Esophagus squamous epithelium (tissue), 5 donors: ENCODE results near the gene MAMDC2. TPM values are rescaled to one million over a fixed set of nuclear protein-coding genes. Genes with fewer than 3 reads are reported as not detected.

Experiments used
- DNase-seq: peaks from one replicate; lab custom pipeline; 2025; lab: John Stamatoyannopoulos, UW
- H3K27ac ChIP-seq, 4 donors: fragments of 200-600 bp; sonication (generic); one replicate each; pipeline ENCODE4 v1.5.1; 2016 to 2019; ENCODE audit warnings: mild to moderate bottlenecking in 1 of 4
- H3K27me3 ChIP-seq, 4 donors: fragments of 200-600 bp; sonication (generic); 1 replicate in 3 of 4; 2 replicates in 1 of 4; pipeline versions ENCODE4 v1.5.1 to v1.6.0; 2017 to 2021; ENCODE audit warnings: antibody characterized with exemption in 1 of 4
- H3K36me3 ChIP-seq, 3 donors: fragments of 200-600 bp; sonication (generic); one replicate each; pipeline ENCODE4 v1.5.1; 2016 to 2019
- H3K4me1 ChIP-seq, 3 donors: fragments of 200-600 bp; sonication (generic); one replicate each; pipeline ENCODE4 v1.5.1; 2017 to 2019
- H3K4me3 ChIP-seq, 4 donors: fragments of 200-600 bp; sonication (generic); 1 replicate in 3 of 4; 2 replicates in 1 of 4; pipeline ENCODE4 v1.5.1; 2016 to 2019; ENCODE audit warnings: mild to moderate bottlenecking in 2 of 4, moderate library complexity in 1 of 4
- H3K9me3 ChIP-seq, 3 donors: fragments of 200-600 bp; sonication (generic); one replicate each; pipeline ENCODE4 v1.5.1; 2016 to 2019
- CTCF ChIP-seq, 6 experiments: fragments of 450-650 bp in 4 of 6; fragments of 200-600 bp in 2 of 6; sonication (generic) in 2 of 6; IDR thresholded peaks; one replicate each; pipeline ENCODE4 v1.5.1; 2016 to 2019; ENCODE audit warnings: antibody characterized with exemption in 6 of 6, mild to moderate bottlenecking in 4 of 6, moderate library complexity in 4 of 6
- POLR2A ChIP-seq, 4 donors: fragments of 450-650 bp; IDR thresholded peaks; one replicate each; pipeline ENCODE4 v1.6.1; 2017; ENCODE audit warnings: antibody characterized with exemption in 4 of 4, mild to moderate bottlenecking in 4 of 4, moderate library complexity in 3 of 4
- WGBS, 2 donors: methylation state at CpG; one replicate each; pipeline ENCODE4 v1.1.5; 2018; 5-methylcytosine and 5-hydroxymethylcytosine counted together
- intact Hi-C: fragments of 100-400 bp; cut with DNase I; formaldehyde crosslinking; loops from one replicate; pipeline ENCODE4 v1.15.0; 2022
- total RNA-seq, 4 donors: library from RNA; depleted of rRNA; stranded (reverse); fragments of >200 nt; gene quantifications; one replicate each; pipeline ENCODE4 v1.1.0, GENCODE V29; 2016
- donor health status: DM: yes; HTN: yes; CAD: no.

Gene MAMDC2
- total RNA-seq, 4 donors from 2014 or later = 1.9 to 58.4 (median 11.3) TPM

- peaks cover 0 to 19% (median 0%) of the 10 kb centered on the region in 3 donors for H3K36me3 ChIP-seq
- H3K9me3 ChIP-seq = no peaks in the 10 kb centered on the region
- WGBS, 2 donors = 47 to 81% methylated on average over 4 of the region's 4 CpGs
- H3K4me3 ChIP-seq = no peak overlapping the region
- peak; percentile 35 to 82 (median 74) for TF ChIP-seq CTCF (IDR thresholded peaks at IDR 0.05)
- no peak for TF ChIP-seq POLR2A (IDR thresholded peaks at IDR 0.05)
- no peaks in the 10 kb centered on the region for H3K27me3 ChIP-seq
- no peak for DNase-seq
- peak overlapping the region in 2 of 4 donors; percentile 3 for H3K27ac ChIP-seq
- peaks cover 0 to 35% (median 0%) of the 10 kb centered on the region in 3 donors for H3K4me1 ChIP-seq
- intact Hi-C loops = no loop called here
Observed at GRCh38 chr9:70113403-70114022, 69.9 kb downstream of the MAMDC2 start.

GRCh38 chr9:70114898-70115297 is 71.2 kb downstream of the MAMDC2 start:
- Histone ChIP-seq H3K27me3 (no peaks in the 10 kb centered on the region), H3K27ac (no peak overlapping the region), H3K36me3 (peaks cover 0 to 28% (median 0%) of the 10 kb centered on the region in 3 donors), H3K4me3 (no peak overlapping the region), H3K9me3 (no peaks in the 10 kb centered on the region), H3K4me1 (peaks cover 0 to 32% (median 0%) of the 10 kb centered on the region in 3 donors)
- intact Hi-C loops = no loop called here
- no peak for DNase-seq
- WGBS, 2 donors = 87 to 93% methylated on average over 1 of the region's 1 CpG
- TF ChIP-seq CTCF (IDR thresholded peaks at IDR 0.05) (no peak), POLR2A (IDR thresholded peaks at IDR 0.05) (no peak)

GRCh38 chr9:70117835-70118319 is 74.2 kb downstream of the MAMDC2 start:
- Histone ChIP-seq H3K4me3 (no peak overlapping the region), H3K9me3 (no peaks in the 10 kb centered on the region), H3K4me1 (peaks cover 0 to 25% (median 3%) of the 10 kb centered on the region in 3 donors), H3K27ac (no peak overlapping the region), H3K36me3 (peaks cover 0 to 15% (median 0%) of the 10 kb centered on the region in 3 donors), H3K27me3 (no peaks in the 10 kb centered on the region)
- intact Hi-C loops = no loop called here
- DNase-seq = no peak
- TF ChIP-seq CTCF (IDR thresholded peaks at IDR 0.05) = no peak
- TF ChIP-seq POLR2A (IDR thresholded peaks at IDR 0.05) = no peak

- H3K4me3 ChIP-seq = no peak overlapping the region
- WGBS, 2 donors = 87 to 89% methylated on average over 2 of the region's 2 CpGs
- H3K27me3 ChIP-seq = no peaks in the 10 kb centered on the region
- peak overlapping the region in 1 of 4 donors; percentile 58 for H3K27ac ChIP-seq
- DNase-seq = no peak
- H3K4me1 ChIP-seq = peaks cover 0 to 22% (median 3%) of the 10 kb centered on the region in 3 donors
- peaks cover 0 to 14% (median 0%) of the 10 kb centered on the region in 3 donors for H3K36me3 ChIP-seq
- intact Hi-C loops = no loop called here
- TF ChIP-seq CTCF (IDR thresholded peaks at IDR 0.05) = no peak
- no peak for TF ChIP-seq POLR2A (IDR thresholded peaks at IDR 0.05)
- H3K9me3 ChIP-seq = no peaks in the 10 kb centered on the region
Observed at GRCh38 chr9:70119786-70120185, 76.1 kb downstream of the MAMDC2 start.

GRCh38 chr9:70120834-70121510 is 77.3 kb downstream of the MAMDC2 start:
- WGBS, 2 donors = 18 to 46% methylated on average over 3 to 4 of the region's 5 CpGs
- Histone ChIP-seq H3K27ac (peak overlapping the region in 3 of 4 donors; percentile 45 to 58 (median 49)), H3K27me3 (no peaks in the 10 kb centered on the region), H3K9me3 (no peaks in the 10 kb centered on the region), H3K4me1 (peaks cover 0 to 31% (median 3%) of the 10 kb centered on the region in 3 donors), H3K4me3 (no peak overlapping the region), H3K36me3 (peaks cover 0 to 22% (median 0%) of the 10 kb centered on the region in 3 donors)
- peak in 3 of 6 experiments; percentile 9 to 45 (median 23) for TF ChIP-seq CTCF (IDR thresholded peaks at IDR 0.05)
- TF ChIP-seq POLR2A (IDR thresholded peaks at IDR 0.05) = no peak
- no peak for DNase-seq
- intact Hi-C loops = no loop called here
